ENCODE data around the gene FIGN.
A peak's percentile ranks its signal among the peaks of the same experiment; 100 is the strongest.

Gene FIGN

GRCh38 chr2:163708265-163708664, 27.5 kb downstream of the FIGN start:
- DNase-seq (ENCODE audit: low spot score): no peak

DNA sequence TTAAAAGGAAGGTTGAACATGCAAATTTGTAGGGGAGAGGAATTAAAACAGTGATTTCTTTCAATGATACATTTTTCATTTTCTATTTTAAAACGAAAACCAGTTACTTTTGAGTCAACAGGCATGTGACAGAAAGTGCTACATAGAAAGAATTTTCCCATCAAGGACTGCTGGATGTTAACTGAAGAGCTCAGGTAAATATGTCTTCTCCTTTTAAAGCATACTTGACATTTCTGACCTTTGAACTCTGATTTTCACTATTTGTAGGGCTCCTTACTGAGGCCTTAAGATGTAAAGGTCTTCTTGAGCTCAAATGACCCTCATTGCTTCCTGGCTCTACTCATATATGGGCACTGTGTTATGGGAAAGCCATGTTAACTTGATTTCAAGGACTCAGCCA, 32.4 kb downstream of the FIGN start:
- no peak for DNase-seq (ENCODE audit: low spot score)

- no peak for DNase-seq (ENCODE audit: low spot score)
These were observed 34.2 kb downstream of the FIGN start for GRCh38 chr2:163701399-163702195.

DNA sequence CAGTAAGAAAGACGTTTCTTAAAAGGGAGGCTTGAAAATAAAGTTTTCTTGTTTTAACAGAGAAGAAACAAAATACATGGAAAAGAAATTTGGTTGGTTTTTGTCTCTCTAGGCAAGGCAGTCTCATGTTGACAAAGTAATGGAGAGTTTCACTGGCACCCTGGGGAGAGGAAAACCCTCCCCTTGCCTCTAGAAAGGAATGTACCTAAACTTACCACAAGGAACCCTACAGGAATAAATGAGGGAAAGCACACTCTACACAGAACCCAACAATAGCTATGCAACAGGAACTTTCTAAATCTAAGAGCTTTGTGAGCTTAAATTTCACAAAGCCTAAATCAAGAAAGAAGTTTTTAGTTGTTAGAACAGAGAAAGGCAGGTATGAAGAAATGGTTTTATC, 37.0 kb downstream of the FIGN start:
- DNase-seq (ENCODE audit: low spot score): no peak

GRCh38 chr2:163697846-163698637, 37.8 kb downstream of the FIGN start:
- DNase-seq (ENCODE audit: low spot score): no peak

DNA sequence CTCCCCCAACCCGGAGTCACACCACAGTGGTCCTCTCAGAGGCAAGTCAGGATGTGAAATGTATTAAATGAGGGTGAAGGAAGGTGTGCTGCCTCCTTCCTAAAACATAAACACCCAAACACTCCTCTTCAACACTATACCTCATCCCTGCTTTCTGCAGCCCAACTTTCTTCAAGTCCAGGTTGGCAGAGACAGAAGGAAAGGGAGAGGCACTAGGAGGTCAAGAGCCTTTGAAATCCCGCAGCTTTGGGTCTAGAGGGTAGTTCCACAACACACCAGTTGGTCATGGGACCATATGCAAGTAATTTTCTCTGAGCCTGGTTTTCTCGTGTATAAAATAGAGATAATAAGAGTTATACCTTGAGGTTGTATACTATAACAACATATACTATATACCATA, 38.4 kb downstream of the FIGN start:
- no peak for DNase-seq (ENCODE audit: low spot score)

GRCh38 chr2:163693484-163693883, 42.3 kb downstream of the FIGN start:
- DNase-seq (ENCODE audit: low spot score): no peak

DNA sequence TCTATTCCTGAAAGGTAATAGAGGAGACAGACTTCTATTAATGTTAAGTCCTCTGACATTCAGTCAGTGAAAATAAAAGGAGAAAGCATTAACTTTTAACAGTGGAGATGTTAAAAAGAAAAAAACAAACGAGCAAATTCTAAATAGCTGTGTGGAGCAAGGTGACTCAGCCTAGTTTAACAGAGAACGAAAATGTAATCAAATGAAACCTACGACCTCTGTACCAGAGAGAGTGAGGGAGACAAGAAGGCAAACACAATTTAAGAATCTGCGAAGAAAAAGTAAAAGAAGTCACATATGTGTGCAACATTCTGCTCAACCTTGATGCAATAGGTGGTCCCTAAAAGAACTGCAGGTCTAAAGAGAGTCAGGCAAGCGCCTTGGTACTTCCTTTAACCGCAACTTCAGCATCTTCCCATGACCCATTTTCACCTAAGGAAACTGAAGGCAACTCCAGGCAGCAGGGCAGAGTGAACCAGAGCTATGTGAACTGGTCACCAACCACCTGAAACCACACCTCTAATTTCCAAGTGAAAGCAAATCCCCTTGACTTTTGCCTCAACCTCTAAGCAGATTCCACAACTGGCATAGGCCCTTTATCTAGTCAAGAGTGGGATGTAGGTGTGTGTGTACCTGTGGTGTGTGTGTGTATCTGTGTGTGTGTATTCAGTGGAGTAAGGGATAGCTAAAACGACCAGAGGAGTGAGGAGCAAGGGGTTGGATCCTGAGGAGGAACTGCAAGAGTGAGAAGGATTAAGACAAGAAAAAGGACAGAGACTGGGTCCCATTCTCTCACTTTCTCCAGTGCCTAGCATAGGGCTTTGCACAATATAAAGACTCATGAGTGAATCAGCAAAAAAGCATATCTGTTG, 43.0 kb downstream of the FIGN start:
- no peak for DNase-seq (ENCODE audit: low spot score)

GRCh38 chr2:163692081-163692480, 43.7 kb downstream of the FIGN start:
- no peak for DNase-seq (ENCODE audit: low spot score)

- DNase-seq (ENCODE audit: low spot score): no peak
These were observed 44.9 kb downstream of the FIGN start for GRCh38 chr2:163690896-163691295.

GRCh38 chr2:163687217-163687616, 48.6 kb downstream of the FIGN start:
- DNase-seq (ENCODE audit: low spot score): no peak

GRCh38 chr2:163686289-163686688, 49.5 kb downstream of the FIGN start:
- no peak for DNase-seq (ENCODE audit: low spot score)

GRCh38 chr2:163682695-163683094, 53.1 kb downstream of the FIGN start:
- DNase-seq (ENCODE audit: low spot score): no peak

GRCh38 chr2:163681745-163682144, 54.1 kb downstream of the FIGN start:
- DNase-seq (ENCODE audit: low spot score): peak; percentile 36

GRCh38 chr2:163675388-163675787, 60.4 kb downstream of the FIGN start:
- DNase-seq (ENCODE audit: low spot score): peak; percentile 14

GRCh38 chr2:163673522-163673921, 62.3 kb downstream of the FIGN start:
- no peak for DNase-seq (ENCODE audit: low spot score)

DNA sequence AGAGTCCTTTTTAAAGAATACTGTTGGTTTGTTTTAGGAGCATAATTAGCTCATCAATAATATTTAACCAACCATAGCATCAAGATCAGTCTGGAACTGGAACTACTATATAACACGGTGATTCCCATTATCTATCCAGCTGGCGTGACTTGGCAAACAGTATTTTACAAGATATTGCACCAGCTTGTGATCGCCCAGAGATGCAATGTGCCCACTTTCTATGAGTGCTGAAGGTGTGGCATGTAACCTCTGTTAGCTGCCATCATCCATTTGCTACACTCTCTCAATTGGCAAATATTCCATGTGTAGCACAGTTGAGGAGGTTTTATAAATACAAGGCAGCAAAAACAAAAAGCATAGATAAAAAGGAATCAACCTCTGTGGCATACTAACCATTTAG, 64.9 kb downstream of the FIGN start:
- no peak for DNase-seq (ENCODE audit: low spot score)

DNA sequence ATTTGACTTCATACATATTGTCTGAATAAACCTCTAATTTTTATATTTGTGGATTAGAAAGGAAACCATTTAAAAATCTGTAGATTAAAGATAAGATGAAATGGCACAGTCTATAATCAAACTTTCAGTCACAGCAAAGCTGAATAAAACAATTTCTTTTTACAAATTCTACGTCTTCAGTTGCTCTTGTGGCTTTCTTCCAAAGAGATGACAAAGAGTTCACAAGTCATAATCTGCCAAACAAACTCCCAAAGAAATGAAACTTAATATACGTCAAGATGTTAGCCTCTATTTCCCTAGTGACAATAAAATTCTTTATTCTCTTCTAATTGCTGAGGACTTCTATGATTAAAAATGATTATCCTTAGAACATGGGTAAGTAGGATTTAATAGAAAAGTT, 66.3 kb downstream of the FIGN start:
- no peak for DNase-seq (ENCODE audit: low spot score)

DNA sequence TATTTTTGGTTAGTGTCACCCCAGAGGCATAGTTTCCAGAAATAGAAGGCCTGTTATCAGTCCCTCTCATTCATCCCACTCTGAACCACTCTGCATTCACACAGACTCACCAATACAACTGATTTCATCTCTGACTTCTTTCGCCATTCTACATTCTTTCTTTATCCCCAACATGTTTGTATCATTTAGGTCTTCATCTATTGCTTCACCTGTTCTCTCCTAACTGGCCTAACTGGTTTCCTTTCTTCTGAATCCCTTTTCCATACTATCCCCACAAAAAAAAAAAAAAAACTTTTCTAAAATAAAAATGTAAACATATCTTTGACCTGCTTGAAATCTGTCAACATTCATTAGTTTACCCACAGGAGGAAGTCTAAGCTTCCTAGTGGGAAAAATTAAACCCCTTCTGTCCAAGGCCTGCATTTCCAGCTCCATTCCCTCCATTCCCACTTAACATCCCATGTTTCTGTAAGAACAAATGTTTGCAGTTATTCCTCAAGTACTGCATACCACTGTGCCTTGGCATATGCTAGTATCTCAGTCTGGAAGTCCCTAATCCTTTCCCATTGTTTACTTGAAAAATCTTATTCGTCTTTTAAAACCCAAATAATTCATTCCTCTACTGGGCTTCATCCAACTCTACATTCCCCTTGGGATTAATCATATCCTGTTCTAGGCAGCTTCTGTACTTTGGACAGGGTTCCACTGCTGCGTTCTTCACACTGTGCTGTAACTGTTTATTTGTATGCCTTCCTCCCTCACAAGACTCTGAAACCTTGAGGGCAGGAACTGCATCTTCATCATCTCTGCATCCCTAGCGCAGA, 68.5 kb downstream of the FIGN start:
- DNase-seq (ENCODE audit: low spot score): no peak

- DNase-seq (ENCODE audit: low spot score): no peak
These were observed 70.0 kb downstream of the FIGN start for GRCh38 chr2:163665817-163666216.

- no peak for DNase-seq (ENCODE audit: low spot score)
These were observed 70.8 kb downstream of the FIGN start for GRCh38 chr2:163665051-163665450.

GRCh38 chr2:163664610-163665009, 71.2 kb downstream of the FIGN start:
- DNase-seq (ENCODE audit: low spot score): no peak

Measured in Ammon's horn (tissue), 1 donor.